ENCODE measurements around the gene LEUTX. TPM values are rescaled to one million over a fixed set of nuclear protein-coding genes. Genes with fewer than 3 reads are reported as not detected.

The LEUTX gene
- total RNA-seq, 1 donor = not detected

DNA sequence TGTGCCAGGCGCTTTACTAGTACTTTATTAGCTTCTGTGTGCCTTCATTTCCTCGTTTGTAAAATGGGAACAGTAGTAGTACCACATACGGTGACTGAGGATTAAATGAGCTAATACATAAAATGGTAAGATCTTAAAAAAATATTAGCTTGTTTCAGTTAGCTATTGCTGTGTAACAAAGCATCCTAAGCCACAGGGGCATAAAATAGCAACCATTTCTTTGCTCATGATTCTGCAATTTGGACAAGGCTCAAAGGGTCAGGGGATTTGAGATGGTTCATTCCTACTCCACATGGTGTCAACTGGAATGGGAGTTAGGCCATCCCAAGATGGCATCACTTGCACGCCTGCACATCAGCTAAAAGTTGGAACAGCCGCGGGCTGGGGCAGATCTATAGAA, 42.0 kb downstream of the LEUTX start:
- no peak overlapping the region for H3K4me3 ChIP-seq (ENCODE audit: low read depth, low read length)
- TF ChIP-seq, protein P1, sequence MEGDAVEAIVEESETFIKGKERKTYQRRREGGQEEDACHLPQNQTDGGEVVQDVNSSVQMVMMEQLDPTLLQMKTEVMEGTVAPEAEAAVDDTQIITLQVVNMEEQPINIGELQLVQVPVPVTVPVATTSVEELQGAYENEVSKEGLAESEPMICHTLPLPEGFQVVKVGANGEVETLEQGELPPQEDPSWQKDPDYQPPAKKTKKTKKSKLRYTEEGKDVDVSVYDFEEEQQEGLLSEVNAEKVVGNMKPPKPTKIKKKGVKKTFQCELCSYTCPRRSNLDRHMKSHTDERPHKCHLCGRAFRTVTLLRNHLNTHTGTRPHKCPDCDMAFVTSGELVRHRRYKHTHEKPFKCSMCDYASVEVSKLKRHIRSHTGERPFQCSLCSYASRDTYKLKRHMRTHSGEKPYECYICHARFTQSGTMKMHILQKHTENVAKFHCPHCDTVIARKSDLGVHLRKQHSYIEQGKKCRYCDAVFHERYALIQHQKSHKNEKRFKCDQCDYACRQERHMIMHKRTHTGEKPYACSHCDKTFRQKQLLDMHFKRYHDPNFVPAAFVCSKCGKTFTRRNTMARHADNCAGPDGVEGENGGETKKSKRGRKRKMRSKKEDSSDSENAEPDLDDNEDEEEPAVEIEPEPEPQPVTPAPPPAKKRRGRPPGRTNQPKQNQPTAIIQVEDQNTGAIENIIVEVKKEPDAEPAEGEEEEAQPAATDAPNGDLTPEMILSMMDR (IDR thresholded peaks at IDR 0.05; ENCODE audit: insufficient read depth, low read length) = no peak
- DNase-seq (ENCODE audit: low read depth) = no peak

DNA sequence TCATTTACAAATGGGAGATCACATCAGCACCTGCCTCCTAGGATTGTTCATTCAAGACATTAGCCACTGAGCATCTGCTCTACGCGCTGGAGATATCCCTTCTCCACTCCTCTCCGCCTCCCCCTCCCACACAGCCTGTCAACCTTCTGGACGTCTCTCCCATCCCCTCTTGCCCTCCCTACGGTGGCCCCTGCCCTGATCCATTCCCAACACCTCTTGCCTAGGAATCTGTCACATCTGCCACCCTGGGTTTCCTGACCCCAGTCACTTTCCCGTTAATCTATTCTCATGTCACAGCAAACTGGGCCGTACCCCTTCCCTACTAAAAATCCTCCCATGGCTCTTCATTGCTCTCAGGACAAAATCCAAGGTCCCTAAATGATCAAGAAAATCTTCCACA, 45.0 kb downstream of the LEUTX start:
- TF ChIP-seq, protein P1 (IDR thresholded peaks at IDR 0.05; ENCODE audit: insufficient read depth, low read length) = no peak
- peak overlapping the region; percentile 95 for H3K4me3 ChIP-seq (ENCODE audit: low read depth, low read length)
- DNase-seq (ENCODE audit: low read depth) = peak; percentile 2

DNA sequence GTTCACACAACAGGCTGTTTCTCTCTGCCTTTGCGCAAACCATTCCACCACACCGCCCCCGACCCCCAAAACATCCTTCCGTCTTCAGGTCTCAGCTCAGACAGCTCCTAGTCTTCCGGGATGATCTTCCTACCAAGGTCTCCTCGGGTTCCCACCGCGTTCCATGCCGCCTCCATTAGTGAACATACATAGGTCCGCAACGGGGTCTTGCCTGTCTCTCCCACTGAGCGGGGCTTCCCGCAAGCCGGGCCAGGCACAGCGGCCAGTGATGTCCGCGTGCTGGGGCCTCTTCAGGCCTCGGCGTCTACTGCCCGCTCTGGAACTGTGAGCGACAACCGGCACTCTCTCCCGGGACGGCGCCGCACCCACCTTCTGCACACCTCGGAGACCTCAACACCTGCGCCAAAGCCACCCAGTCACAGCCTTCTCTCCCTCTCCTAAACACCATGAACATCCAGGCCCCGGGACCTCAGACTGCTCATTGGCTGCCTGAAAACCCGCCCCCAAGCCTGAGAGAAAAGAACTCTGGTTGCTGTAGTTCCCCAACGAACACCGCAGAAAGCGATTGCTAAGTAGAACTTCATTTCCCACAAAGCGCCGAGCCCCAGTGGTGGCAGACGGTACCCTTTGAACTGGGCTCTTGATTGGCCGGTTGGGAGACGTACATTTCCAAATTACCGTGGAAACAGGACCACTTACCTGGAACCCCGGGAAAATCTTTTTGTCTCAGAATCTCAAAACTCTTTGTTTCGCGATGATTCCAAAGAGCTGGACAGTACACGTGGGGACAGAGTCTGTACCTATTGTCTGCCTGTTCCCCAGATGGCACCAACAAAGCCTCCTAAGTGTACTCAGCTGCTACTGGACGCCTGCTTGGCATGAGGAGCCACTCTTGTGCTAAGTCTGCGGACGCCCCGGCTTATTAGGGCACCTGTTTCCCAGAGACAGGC, 45.8 kb downstream of the LEUTX start:
- DNase-seq (ENCODE audit: low read depth) = peak; percentile 92
- TF ChIP-seq, protein P1 (IDR thresholded peaks at IDR 0.05; ENCODE audit: insufficient read depth, low read length) = no peak
- peak overlapping the region; percentile 95 for H3K4me3 ChIP-seq (ENCODE audit: low read depth, low read length)

DNA sequence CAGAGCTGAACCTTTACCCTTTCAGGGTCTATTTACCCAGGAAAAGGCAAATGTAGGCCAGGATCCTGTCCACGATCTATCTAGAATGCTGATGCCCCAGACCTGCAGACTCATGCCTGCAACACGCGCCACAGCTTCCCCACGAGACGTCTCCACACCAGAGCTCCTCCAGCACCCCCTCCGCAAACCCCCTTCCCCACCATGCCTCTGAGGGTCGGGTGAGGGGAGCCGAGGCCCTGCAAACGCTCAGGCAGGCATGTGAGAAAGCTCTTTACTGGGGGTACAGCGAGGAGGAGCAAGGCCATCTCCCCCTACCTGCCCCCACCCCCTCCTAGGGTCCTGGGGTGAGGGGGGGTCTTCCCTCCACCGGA, 46.4 kb downstream of the LEUTX start:
- DNase-seq (ENCODE audit: low read depth) = no peak

DNA sequence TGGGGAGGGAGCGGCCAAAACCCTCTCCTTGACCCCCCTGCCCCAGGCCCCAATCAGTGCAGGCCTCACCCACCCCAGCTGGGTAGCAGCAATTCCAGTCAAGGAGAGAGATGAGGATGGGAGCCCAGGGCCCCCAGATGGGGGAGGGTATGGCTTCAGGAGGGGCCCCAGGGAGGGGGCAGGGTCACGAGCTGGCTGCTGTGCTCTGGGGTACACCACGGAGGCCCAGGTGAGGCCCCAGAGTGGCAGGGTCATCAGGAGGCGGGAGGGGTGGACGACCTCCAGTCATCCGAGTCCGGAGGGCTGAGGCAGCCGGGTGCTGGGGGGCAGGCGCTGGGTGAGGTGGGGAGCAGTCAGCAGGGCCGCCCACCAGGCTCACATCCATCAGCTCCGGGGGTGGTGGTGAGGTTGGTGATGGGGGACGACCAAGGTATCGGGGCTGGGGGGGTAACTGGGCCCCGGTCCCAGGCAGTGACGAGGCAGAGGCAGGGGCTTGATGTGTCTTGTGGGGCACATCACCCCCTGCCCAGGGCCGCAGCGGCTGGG, 47.0 kb downstream of the LEUTX start:
- TF ChIP-seq, protein P1 (IDR thresholded peaks at IDR 0.05; ENCODE audit: insufficient read depth, low read length) = no peak
- no peak overlapping the region for H3K4me3 ChIP-seq (ENCODE audit: low read depth, low read length)
- no peak for DNase-seq (ENCODE audit: low read depth)

More for the DNA sequence above, 46.4 kb downstream of the LEUTX start:
- TF ChIP-seq, protein P1 (IDR thresholded peaks at IDR 0.05; ENCODE audit: insufficient read depth, low read length) = no peak
- H3K4me3 ChIP-seq (ENCODE audit: low read depth, low read length) = no peak overlapping the region

DNA sequence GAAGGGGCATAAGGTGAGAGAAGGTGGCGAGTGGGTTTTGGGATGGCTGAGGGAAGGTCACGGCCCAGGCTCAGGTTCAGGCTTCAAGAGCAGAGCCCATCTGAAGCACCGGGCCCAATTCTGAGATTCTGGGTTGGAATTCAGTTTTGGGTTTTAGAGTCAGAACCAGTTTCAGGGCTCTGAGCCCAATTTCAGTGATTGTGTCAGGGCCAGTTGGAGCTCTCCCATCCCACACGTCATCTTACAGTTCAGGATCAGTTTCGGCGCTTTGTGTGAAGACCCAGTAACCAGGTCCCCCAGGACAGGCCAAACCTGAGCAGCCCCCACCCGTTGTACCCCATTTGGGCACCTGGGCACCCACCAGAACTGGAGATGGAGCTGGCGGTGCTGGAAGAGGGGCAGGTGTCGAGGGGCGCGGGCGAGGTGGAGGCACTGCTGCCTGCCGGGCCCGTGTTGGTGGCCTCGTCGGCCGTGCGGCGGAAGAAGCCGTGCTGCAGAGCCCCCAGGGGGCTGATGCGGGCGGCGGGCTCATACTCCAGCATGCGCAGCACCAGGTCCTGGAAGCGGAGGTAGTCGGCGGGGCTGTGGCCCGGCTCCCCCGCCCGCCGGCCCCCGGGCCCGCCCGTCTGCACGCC, 47.8 kb downstream of the LEUTX start:
- H3K4me3 ChIP-seq (ENCODE audit: low read depth, low read length) = no peak overlapping the region
- TF ChIP-seq, protein P1 (IDR thresholded peaks at IDR 0.05; ENCODE audit: insufficient read depth, low read length) = no peak
- no peak for DNase-seq (ENCODE audit: low read depth)

Data from fibroblast of the aortic adventitia (primary cell).